Right lobe of liver (tissue), 6 donors: ENCODE data around the gene DYRK1A. TPM values are rescaled to one million over a fixed set of nuclear protein-coding genes. Genes with fewer than 3 reads are reported as not detected.

ENCODE experiments used
- ATAC-seq, 4 donors: fragments of 200-7000 bp; cut with Tn5 transposase; one replicate each; pipeline ENCODE4 v1.9.1; 2020; ENCODE audit warnings: mild to moderate bottlenecking in 4 of 4, moderate library complexity in 4 of 4
- DNase-seq, 3 donors: peaks; one replicate each; pipeline ENCODE4 v3.0.0-alpha.2; 2020
- H3K27ac ChIP-seq, 3 donors: fragments of 200-600 bp; one replicate each; pipeline ENCODE4 v1.8.0; 2022
- H3K27me3 ChIP-seq, 2 donors: fragments of 200-600 bp; one replicate each; pipeline ENCODE4 v1.8.0; 2022
- H3K36me3 ChIP-seq, 4 donors: fragments of 200-600 bp; sonication (generic) in 1 of 4; one replicate each; pipeline versions ENCODE4 v1.5.1 to v1.8.0; 2017 to 2022; ENCODE audit warnings: control low read depth in 1 of 4
- H3K4me1 ChIP-seq, 4 donors: fragments of 200-600 bp; sonication (generic) in 1 of 4; one replicate each; pipeline versions ENCODE4 v1.5.1 to v1.8.0; 2017 to 2022; ENCODE audit warnings: control low read depth in 1 of 4
- H3K4me3 ChIP-seq, 3 donors: fragments of 200-600 bp; one replicate each; pipeline ENCODE4 v1.8.0; 2022
- H3K9me3 ChIP-seq, 4 donors: fragments of 200-600 bp; sonication (generic) in 1 of 4; one replicate each; pipeline versions ENCODE4 v1.5.1 to v1.8.0; 2017 to 2022; ENCODE audit warnings: control low read depth in 1 of 4
- CTCF ChIP-seq, 4 donors: fragments of 200-600 bp in 3 of 4; fragments of 450-650 bp in 1 of 4; IDR thresholded peaks; one replicate each; pipeline versions ENCODE4 v1.5.1 to v1.8.0; 2016 to 2022; ENCODE audit warnings: antibody characterized with exemption in 4 of 4, mild to moderate bottlenecking in 2 of 4
- POLR2A ChIP-seq: fragments of 450-650 bp; IDR thresholded peaks from one replicate; pipeline ENCODE4 v1.6.1; 2017; ENCODE audit warnings: antibody characterized with exemption, mild to moderate bottlenecking
- WGBS: methylation state at CpG from one replicate; pipeline ENCODE4 v1.1.6; 2018; ENCODE audit warnings: low coverage, low lambda C conversion rate; ENCODE audit not compliant: insufficient coverage; ENCODE audit errors: missing lambda C conversion rate; 5-methylcytosine and 5-hydroxymethylcytosine counted together
- intact Hi-C, 2 donors: fragments of 100-400 bp; cut with DNase I; formaldehyde crosslinking; loops; one replicate each; pipeline versions ENCODE4 v1.11.2 to v1.14.1; 2022
- total RNA-seq, 6 experiments: library from RNA; depleted of rRNA in 2 of 6; stranded (reverse); fragments of >200 nt in 2 of 6; fragmentation: NEBNext Ultra II Directional in 3 of 6; extraction: Animal tissue kit (Norgen Biotek cat#: 25700) in 3 of 6; gene quantifications; one replicate each; pipeline versions ENCODE4 v1.1.0 to v1.2.4, GENCODE V29; 2016 to 2023
- donor health status: DM: no; HTN: yes; CAD: no.
- donor health status: DM: no; HTN: no; CAD: no.
- donor health status: DM: no; HTN: no; CAD: no.
- donor health status: DM: no; HTN: yes; CAD: no.
- donor health status: DM: no; HTN: yes; CAD: no.

DYRK1A gene
- total RNA-seq, 6 experiments from 2014 or later, result 20.6 to 32.5 (median 25.7) TPM

DNA sequence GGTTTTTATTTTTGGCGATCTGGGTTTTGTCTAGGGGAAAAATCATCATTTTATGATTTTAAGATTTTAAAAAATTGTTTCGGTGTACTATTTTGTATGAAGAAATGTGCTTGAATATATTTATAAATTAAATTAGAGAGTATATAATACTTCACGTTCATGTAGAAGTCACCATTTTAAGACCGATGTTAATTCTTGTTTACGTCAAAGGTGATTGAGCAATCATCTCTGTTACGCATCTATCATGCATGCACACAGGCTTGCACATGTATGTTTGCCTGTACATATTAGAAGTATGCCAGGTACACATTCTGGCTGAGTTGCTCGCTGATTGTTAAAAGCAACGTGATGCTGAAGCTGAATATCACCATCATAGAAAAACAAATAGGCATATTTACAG, 54.7 kb downstream of the DYRK1A start:
- Histone ChIP-seq H3K27me3 (no peaks in the 10 kb centered on the region), H3K27ac (no peak overlapping the region), H3K36me3 (peaks cover 0 to 4% (median 0%) of the 10 kb centered on the region in 4 donors), H3K4me1 (peaks cover 0 to 25% (median 6%) of the 10 kb centered on the region in 4 donors), H3K4me3 (no peak overlapping the region), H3K9me3 (no peaks in the 10 kb centered on the region)
- ATAC-seq, result no peak
- DNase-seq, result no peak
- intact Hi-C loops, result no loop called here
- WGBS, result 93% methylated on average over 8 of the region's 8 CpGs
- TF ChIP-seq POLR2A (no peak), CTCF (IDR thresholded peaks at IDR 0.05) (no peak)

- intact Hi-C loops, result no loop called here
- no peak for DNase-seq
- Histone ChIP-seq H3K27ac (no peak overlapping the region), H3K36me3 (peaks cover 0 to 4% (median 0%) of the 10 kb centered on the region in 4 donors), H3K9me3 (no peaks in the 10 kb centered on the region), H3K4me3 (no peak overlapping the region), H3K27me3 (no peaks in the 10 kb centered on the region), H3K4me1 (peaks cover 0 to 19% (median 6%) of the 10 kb centered on the region in 4 donors)
- 100% methylated on average over 1 of the region's 1 CpG for WGBS
- ATAC-seq, result no peak
- no peak for TF ChIP-seq POLR2A
- no peak for TF ChIP-seq CTCF (IDR thresholded peaks at IDR 0.05)
These were observed 55.8 kb downstream of the DYRK1A start for GRCh38 chr21:37422382-37422781.

GRCh38 chr21:37423103-37423502, 56.5 kb downstream of the DYRK1A start:
- Histone ChIP-seq H3K4me3 (no peak overlapping the region), H3K4me1 (peaks cover 0 to 13% (median 6%) of the 10 kb centered on the region in 4 donors), H3K27me3 (no peaks in the 10 kb centered on the region), H3K9me3 (no peaks in the 10 kb centered on the region), H3K36me3 (peaks cover 0 to 4% (median 0%) of the 10 kb centered on the region in 4 donors), H3K27ac (no peak overlapping the region)
- no peak for DNase-seq
- TF ChIP-seq CTCF (IDR thresholded peaks at IDR 0.05), result no peak
- no peak for TF ChIP-seq POLR2A
- no peak for ATAC-seq
- intact Hi-C loops, result no loop called here
- 54% methylated on average over 2 of the region's 2 CpGs for WGBS

DNA sequence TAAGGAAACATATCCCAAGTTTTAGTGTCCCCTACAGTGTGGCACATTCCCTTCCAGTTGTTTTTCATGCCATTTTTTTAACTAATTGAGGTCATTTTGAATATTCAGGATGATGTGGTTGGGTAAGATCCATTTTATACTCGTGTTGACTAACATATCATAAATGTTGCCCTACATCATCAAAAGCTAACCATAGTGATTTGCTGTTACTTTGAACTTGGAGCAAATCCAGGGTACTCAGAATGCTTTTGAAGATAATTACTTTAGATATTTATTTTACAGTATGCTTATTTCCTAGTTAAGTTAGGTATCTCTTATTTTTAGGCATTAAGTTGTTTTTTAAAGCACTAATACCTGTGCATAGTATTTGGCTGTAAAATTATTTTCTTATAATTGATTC, 57.8 kb downstream of the DYRK1A start:
- 67% methylated on average over 1 of the region's 1 CpG for WGBS
- TF ChIP-seq CTCF (IDR thresholded peaks at IDR 0.05), result no peak
- TF ChIP-seq POLR2A, result no peak
- Histone ChIP-seq H3K9me3 (no peaks in the 10 kb centered on the region), H3K27ac (peak overlapping the region in 1 of 3 donors; percentile 2), H3K4me3 (no peak overlapping the region), H3K36me3 (peaks cover 0 to 4% (median under 1%) of the 10 kb centered on the region in 4 donors), H3K27me3 (no peaks in the 10 kb centered on the region), H3K4me1 (peaks cover 0 to 17% (median 8%) of the 10 kb centered on the region in 4 donors)
- intact Hi-C loops, result no loop called here
- ATAC-seq (no peak), DNase-seq (no peak)

GRCh38 chr21:37425001-37425400, 58.4 kb downstream of the DYRK1A start:
- Histone ChIP-seq H3K36me3 (peaks cover 0 to 4% (median under 1%) of the 10 kb centered on the region in 4 donors), H3K27me3 (no peaks in the 10 kb centered on the region), H3K4me1 (peaks cover 0 to 23% (median 11%) of the 10 kb centered on the region in 4 donors), H3K9me3 (no peaks in the 10 kb centered on the region), H3K27ac (peak overlapping the region in 1 of 3 donors; percentile 2), H3K4me3 (no peak overlapping the region)
- ATAC-seq, result peak; percentile 69 to 83 (median 74)
- intact Hi-C loops, result no loop called here
- DNase-seq, result no peak
- TF ChIP-seq POLR2A (no peak), CTCF (IDR thresholded peaks at IDR 0.05) (no peak)
- WGBS, result 10% methylated on average over 3 of the region's 3 CpGs
